ENCODE results near the gene FAM221B.

FAM221B gene

DNA sequence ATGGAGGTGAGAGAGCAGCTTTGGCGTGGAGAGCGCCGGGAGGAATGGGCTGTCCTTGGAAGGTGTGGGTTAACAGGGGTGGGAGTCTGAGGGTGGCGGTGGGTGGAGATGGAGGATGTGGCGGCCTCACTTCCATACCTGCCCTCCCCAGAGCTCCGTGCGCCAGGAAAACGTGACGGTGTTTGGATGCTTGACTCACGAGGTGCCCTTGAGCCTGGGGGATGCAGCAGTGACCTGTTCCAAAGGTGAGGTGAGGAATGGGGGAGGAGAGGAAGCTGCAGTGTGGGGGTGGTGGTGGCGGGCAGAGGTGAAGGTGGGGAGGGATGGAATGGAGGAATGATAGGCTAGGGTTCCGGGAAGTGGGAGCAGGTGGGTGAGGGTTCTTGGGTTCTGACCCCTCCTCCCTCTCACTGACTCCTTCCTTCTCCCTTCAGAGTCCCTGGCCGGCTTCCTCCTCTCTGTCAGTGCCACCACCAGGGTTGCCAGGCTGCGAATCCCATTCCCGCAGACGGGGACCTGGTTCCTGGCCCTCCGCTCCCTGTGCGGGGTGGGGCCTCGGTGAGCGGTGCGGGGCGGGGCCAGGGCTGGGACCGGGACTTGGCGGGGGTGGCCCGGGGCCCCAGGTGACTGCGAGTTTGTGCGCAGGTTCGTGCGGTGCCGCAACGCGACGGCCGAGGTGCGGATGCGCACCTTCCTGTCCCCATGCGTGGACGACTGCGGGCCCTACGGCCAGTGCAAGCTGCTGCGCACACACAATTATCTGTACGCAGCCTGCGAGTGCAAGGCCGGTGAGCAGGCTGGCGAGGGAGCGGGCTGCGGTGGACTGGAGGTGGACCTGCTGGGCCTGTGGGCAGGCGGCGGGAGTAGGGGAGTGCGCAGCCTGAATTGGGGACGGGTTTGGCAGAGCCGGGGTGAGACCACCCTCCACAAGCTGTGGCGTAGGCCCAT lies 17.6 kb upstream of the FAM221B start:
- DNase-seq = no peak

DNA sequence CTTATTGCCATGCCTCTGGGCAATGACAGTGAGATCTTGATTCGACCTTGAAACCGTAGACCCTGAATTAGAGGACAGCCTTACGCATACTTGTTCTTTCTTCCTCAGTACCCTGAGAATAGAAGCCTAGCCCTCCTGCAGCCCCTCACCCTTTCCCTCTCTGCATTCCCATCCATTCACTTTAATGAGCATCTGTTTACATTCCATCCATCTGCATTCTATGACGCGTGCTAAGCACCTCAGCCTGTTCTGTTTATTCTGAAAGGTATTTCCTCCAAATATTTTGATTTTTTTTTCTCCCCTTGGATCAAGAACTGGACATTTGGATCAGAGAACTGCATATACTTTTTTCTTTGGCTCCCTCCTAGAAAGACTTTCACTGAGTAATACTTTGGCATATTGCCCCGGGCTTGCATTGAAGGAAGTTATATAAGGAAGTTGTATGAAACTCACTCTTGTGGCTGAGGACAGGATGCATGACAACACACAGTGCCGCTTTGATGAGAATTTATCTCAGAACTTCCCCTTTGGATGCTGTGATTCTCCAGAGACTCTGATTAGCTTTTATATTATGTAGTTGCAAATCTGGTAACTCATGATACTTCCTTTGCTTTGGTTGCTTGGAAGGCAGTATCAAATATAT lies 16.2 kb upstream of the FAM221B start:
- DNase-seq = no peak

DNA sequence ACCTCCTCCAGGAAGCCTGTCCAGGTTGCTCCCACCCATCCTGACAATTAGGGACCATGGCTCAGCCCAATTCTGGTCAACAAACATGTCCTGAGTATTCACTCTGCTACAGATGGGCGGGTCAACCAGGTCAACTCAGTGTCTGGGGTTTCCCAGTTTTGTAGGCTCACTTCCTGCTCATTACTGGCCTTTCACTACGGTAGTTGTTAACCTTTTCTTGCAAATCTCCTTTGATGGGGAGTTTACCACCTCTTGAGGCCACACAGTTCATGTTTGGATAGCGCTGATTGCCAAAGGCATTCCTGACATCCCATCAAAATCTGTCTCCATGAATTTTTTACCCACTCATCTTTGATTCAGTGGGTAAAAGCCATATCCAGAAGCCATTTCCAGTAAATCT lies 14.3 kb upstream of the FAM221B start:
- DNase-seq = no peak

DNA sequence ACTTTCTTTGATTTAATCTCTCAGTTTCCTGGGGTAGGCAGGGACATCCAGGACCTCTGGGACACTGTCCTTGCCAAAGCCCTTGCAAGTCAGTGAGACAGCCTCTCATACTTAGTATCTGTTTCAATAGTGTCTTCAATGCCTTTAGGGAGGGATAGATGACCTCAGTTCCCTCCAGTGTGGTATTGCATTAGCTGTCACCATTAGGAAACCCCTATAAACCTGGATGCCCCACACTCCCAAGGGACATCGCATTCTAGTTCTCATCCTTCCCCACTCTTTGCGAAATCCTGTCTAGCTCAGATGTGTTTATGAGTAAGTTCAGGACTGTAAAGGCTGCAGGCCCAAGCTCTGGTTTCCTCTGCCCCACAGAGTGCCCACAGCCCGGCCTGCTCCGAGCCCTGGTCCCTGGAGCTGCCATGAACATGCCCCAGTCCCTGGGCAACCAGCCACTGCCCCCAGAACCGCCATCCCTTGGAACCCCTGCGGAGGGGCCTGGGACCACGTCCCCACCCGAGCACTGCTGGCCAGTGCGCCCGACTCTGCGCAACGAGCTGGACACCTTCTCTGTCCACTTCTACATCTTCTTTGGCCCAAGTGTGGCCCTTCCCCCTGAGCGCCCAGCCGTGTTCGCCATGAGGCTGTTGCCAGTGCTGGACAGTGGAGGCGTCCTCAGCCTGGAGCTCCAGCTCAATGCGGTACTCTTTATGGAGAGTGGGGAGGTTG lies 13.7 kb upstream of the FAM221B start:
- no peak for DNase-seq

DNA sequence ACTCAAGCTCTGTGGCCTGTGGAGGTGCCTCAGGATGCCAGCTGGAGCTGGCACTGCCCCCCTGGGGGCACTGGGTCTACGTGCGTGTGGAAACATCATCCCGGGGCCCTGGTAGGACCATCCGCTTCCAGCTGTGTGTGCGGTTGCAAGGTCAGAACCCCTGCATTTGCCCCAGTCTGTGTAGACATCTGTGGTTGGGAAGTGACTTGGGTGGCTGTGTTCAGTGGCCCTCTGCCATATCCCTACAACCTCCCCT lies 13.0 kb upstream of the FAM221B start:
- no peak for DNase-seq

DNA sequence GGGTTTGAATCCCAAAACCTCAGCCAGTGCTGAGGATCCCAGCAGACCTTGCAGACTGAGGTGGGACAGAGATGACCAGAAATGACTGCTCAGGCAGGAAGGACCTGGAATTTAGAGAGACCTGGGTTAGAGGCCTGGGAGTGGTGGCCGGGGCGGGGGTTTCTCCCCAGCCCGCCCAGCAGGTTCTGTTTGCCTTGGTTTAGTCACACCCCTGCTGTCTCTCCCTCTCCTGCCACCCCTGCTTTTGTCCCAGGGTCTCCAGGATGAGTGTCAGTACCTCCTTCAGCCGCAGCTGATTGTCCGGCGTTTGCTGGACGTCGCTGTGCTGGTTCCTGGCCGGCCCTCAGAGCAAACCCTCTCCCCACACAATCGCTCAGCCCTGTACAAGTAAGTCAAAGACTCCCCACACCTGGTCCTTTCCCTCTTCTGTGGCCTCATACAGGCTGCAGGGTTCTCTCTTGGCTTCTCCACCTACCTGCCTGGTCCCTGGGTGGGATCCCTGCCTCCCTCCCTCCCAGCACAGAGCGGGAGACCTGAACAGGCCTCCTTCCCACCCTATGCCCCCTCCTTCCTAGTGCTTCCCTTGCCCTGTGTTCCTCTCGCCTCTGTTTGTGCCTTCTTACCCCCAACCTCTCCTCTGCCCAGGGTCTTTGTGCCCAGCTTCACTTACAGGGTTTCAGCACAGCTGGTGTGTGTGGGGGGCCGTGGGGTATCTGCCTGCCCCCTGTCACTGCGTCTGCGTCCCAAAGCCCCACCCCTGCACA lies 12.5 kb upstream of the FAM221B start:
- DNase-seq = no peak

DNA sequence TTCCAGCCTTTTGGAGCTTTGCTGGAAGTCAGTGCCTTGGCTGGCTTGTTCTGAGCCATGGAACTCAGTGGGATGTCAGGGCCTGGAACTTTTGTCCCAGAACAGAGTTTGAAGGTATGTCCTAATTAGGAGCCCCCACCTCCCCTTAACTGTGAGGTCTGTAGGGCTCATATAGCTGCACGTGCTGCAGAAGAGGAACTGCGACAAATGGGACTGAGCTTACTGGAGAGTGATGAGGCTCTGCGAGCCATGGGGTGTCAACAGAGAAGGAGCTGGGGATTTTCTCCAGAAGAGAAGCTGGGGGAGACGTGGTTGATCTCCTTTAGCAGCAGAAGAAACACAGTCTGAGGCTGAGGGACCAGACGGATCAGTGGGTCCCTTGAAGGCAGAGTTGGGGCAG lies 11.4 kb upstream of the FAM221B start:
- DNase-seq = no peak

DNA sequence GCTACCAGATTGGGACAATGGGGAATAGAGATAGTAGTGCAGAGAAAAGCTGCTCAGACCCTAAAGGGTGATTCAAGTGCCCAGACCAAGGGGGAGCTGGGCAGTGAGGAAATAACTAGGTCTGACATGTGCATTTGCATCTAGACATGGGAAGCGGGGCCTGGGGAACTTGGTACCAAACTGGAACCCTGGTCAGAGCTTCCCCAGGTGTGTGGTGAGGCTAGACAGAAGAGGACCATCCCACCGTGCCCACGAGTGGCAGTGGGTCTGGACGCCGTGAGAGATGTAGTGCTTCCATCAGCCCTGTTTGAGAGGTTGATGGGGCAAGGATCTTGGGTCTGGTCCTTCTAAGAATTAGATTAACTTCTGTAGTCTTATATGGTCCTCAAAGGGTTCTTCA lies 8.1 kb upstream of the FAM221B start:
- no peak for DNase-seq

DNA sequence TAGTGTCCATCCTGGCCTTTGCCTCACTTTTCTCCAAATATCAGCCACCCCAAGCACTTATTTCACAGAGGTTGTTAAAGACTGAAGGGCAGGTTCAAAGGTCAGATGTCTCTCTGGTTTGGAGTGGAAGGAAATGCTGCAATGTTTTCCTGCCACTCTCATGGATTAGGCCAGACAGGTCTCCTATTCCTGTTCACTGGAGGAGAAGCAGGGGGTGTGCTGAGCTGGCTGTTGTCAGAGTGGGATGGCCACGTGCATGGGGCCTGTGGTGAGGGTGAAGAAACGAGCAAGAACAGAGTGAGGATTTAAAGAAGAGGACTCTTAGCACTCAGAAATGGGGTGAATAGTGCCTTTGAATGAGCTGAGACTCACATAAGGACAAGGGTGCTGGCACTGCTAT lies 7.2 kb upstream of the FAM221B start:
- DNase-seq = no peak

DNA sequence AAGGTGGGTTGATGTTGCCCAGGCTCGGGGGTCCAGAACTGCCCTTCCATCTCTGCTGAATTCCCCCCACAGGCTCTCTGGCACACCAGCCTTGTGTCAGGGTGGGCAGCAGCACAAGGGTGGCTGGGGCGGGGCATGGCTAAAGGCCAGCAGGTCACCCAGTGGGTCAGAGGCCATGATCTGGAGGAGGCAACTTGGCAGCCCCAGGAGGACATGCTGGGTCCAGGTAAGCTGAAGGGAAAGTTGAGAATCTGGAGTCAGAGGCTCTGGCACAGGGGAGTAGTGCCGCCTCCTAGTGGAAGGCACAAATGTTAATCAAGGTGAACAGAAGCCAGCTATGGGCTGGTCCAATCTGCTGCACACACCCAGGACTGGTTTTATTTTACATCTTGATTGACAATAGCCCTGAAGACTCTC lies 6.7 kb upstream of the FAM221B start:
- DNase-seq = no peak

DNA sequence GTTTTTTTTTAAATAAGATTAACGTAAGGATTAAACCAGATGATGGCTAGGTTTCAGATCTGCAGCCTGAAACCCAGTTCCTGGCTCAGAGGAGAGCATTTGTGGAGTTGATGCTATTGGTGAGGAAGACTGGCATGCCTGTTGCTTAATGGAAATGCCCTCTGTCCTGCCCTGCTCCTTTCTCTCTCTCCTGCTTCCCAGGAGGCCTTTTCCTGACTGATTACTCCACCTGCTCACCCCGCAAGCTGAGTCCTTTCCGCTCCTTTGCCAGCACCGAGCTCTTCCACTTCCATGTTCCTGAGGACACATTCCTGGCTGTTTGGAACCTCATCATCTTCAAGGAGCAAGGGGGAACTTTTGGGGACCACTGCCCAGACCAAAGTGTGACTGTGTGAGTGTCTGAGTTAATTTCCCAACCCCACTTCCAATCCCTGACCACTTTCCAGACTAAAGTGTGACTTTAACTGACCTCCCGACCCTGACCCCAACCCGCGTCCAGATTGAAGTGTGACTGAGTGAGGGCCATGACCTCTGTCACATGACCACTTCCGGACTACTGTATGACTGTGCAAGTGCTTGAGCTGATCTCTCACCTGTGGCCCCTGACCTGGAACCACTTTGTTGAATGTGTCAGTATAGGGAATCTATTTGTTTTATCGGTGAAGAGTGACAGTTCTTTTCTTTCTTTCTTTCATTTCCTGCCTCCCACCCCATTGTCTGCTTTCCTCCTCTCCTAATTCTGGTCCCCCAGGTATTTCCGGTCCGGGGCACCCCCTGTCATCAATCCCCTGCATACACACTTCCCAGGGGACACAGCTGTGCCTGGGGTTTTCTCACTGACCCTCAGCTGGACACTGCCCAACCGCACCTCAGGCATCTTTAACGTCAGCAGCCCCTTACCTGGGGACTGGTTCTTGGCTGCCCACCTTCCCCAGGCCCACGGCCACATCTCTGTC lies 6.0 kb upstream of the FAM221B start:
- DNase-seq = no peak

DNA sequence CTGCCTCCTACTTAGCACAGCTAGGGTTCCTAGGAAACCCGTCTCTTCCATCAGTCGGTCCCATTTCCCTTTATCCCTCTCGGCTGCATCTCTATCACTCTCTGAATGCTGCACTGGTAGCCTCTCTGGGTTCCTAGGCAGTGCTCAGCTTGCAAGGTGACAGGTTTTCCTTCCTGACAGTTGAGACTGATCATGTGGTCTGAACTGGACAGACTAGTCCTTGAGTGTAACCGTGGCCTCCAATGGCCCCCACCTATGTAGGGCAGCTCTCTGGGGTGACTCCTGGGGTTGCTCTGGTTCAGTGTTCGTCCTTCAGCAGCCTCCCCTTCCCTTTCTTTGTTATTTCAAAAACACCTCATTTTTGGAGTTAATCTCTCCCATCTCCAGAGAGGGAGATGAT lies 4.3 kb upstream of the FAM221B start:
- DNase-seq = no peak

DNA sequence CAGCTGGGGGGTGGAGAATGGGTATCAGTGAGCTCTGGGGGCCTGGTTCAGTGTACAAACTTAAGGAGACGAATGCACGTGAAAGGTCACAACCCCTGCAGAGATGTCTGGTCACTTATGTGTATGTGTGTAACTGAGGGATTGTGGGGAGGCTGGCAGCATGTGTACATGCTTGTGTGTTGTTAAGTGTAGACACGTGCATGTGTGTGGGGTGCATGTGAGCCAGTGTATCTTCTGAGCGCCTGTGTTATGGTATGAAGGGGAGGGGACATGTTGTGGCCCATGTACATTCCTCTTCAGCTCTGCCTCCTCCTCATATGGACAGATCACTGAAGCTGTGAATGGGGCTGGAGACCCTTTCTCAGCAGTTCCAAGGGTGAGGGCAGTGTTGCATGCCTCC lies 2.5 kb upstream of the FAM221B start:
- DNase-seq = no peak

DNA sequence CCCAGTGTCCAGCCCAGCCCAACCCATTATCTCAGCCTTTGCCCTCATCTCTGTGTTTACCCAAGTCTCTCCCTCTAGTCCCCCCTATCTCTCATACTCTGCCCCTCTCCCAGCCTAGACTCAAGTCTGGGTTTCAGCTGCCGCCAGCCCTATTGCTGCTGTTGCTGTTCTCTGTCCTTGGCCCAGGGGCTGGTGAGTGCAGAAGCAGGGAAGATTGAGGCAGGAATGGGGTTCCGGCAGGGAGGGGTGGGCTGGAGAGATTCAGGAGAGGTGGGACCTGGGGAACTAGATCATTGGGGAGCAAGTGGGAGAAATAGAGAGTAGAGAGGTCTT lies 1.2 kb upstream of the FAM221B start:
- DNase-seq = no peak

DNA sequence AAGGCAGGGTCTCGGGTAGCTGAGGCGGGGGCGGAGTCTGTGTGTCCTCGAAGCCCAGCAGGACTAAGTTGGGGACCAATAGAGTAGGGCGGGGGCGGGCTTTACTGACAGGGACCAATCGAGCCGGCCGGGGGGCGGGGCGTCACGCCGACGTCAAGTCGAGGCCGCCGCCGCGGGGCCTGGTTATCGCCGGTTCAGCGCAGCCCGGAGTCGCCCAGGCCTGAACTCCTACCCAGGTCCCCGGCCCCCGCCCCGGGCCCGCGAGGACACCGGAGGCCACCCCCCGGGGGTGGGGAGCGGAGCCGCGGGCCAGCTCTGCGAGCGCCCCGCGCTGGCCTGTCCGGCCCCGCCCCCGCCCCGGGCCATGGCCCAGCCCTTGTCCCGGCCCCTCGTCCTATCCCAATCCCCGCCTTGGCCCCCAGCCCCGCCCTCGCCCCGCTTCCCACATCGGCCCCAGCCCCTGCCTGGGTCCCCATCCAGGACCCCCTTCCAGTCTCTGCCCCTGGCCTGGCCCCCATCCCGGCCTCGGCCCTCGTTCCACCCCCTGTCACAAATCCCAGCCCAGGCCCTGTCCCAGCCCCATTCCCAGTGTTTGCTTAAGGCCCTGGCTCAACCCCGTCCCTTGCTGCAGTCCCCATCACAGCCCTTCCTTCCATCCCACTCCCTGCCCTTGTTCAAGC lies 692 bp upstream of the FAM221B start, which contains the start of gene TMEM8B:
TMEM8B (plus strand) TSS at position 145 of the 680 bp plus-strand sequence; CDS start at position 365, 220 bp downstream.
- DNase-seq = peak; percentile 95

DNA sequence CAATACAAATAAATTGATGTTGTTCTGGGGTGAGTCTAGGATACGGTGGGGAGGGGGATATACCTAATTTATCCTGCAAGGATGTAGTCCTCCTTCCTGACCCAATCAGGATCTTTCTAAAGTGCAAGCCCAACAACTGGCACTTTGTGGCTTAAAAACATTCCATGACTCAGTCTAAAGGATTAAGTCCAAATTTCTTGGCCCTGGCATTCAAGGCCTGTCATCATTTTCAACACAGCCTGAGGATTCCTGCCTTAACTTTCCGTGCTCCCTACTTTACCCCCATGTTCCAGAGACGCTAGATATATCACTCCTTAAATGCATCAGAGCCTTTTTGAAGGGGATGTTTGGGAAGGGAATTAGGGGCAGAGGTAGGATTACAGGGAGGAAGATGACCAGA lies 1.0 kb downstream of the FAM221B start:
- no peak for DNase-seq

DNA sequence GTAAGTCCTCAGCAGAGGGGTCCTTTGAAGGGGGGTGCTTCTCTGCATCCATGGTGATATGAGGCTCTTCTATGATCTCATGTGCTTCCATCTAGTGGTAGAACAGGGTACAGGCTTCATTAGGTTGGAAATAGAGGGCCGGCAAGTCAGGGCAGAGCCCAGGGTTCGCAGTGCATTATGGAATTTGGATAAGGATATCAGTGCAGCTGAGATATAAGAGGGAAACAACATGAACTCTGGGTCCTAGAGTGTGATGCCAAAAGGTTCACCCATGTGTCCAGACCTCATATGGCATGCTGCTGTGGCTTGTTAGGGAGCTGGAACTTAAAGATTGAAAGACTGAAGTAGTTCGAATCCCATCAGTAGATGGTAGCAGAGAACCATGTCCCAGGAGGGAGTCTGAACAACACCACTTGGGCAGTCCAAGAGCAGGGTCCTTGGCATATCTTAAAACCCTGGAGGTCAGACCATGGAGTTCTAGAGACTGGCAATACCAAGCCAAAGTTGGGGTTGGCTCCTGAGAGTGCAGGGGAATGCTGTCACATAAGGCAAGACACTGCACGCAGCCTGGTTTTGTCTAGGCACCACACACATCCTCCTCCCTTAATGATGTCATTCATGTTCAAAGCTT lies 2.3 kb downstream of the FAM221B start:
- peak; percentile 26 for DNase-seq

DNA sequence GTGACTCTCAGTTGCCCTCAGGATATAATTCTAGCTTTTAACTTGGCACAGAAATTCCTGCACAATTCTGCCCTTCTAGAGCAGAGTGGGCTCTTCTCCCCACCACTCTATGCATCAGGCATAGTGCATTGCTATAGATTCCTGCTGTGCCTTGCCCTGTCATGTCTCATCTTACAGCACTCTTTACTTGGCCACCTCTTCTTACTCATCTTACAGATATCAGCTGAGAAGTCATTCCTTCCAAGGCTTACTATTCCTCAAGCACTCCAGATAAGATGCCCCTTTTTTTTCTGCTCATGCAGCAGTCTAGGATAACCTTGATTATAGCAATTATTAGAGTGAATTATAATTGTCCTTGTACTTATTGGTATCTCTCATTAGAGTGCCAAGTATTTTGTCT lies 5.6 kb downstream of the FAM221B start:
- no peak for DNase-seq

DNA sequence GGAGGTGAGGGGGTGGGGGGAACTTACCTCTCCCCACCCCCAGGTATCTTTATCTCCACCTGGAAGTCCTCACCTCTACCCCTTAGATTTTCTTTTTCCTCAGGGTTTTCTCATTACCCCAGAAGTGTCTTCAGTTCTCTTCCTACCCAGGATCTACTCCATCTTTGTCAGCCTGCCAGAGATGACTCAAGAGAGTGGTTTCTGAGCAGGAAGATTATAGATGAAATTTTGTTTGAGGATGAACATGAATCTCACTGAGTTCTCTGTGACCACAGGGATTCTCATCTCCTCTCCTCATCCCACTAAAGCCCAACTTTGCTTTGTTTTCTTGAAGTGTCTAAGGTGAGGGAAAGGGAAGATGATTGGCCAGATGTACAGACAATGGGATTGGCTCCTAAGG lies 8.5 kb downstream of the FAM221B start:
- DNase-seq = no peak

DNA sequence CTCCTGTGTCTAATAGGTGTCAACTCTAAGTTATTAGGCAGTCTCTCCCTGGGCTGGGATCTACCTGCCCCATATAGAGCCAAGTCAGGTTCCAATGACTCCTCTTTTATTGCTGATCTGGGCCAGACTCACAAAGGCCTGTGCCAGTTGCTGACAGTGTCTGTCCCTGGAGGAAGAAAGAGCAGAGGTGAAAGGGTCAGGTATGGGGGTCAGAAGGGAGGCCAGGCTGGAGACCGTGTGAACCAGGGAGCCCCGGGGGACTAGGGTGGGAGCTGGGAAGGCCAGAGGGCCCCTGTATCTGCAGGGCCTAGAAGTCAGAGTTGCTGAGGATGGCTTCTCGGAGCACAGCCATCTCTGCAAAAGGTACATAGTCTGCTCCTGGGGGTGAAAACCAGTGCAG lies 10.2 kb downstream of the FAM221B start:
- DNase-seq = no peak

DNA sequence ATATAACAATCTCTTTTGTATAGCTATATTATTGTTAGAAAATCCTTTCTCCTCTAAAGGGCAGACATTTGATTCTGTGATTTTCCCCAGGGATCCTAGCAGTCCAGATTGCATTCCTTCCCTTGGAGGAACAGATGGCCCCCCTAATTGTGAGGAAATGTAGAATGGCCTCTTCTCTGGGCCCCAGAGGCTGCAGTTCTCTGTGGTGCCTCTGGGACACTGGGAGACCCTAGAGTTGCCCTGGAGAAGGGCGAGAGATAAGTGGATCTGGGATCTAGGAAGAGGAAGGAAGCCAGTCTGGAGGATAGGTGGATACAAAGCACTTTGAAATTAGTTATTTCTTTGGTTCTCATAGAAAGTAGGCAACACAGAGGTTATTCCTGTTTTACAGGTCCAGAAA lies 11.8 kb downstream of the FAM221B start:
- no peak for DNase-seq
